Progenitor cell of endocrine pancreas (in vitro differentiated cells): ENCODE measurements around the gene EGFR. TPM values are rescaled to one million over a fixed set of nuclear protein-coding genes. Genes with fewer than 3 reads are reported as not detected.

Experiments
- DNase-seq: peaks from one replicate; pipeline ENCODE4 v3.0.0; 2021; ENCODE audit warnings: low spot score; ENCODE audit not compliant: unreplicated experiment
- H3K27ac Mint-ChIP-seq: 2 replicates; pipeline ENCODE4 v1.8.0; 2021; ENCODE audit warnings: mild to moderate bottlenecking, moderate library complexity, mixed read lengths
- H3K27me3 Mint-ChIP-seq: 2 replicates; pipeline ENCODE4 v1.8.0; 2021; ENCODE audit warnings: mixed read lengths
- H3K36me3 Mint-ChIP-seq: 2 replicates; pipeline ENCODE4 v1.8.0; 2022; ENCODE audit warnings: mixed read lengths; ENCODE audit not compliant: insufficient read depth
- H3K4me1 Mint-ChIP-seq: 2 replicates; pipeline ENCODE4 v1.8.0; 2021; ENCODE audit warnings: low read depth, mixed read lengths
- H3K4me3 Mint-ChIP-seq: 2 replicates; pipeline ENCODE4 v1.8.0; 2021; ENCODE audit warnings: low read depth, mild to moderate bottlenecking, moderate library complexity, mixed read lengths
- H3K9me3 Mint-ChIP-seq: 2 replicates; pipeline ENCODE4 v1.8.0; 2021; ENCODE audit warnings: low read depth, mixed read lengths
- total RNA-seq: library from RNA; stranded (reverse); gene quantifications from 2 replicates; pipeline ENCODE4 v1.2.1, GENCODE V29; 2021
- TF ChIP-seq, protein P1 (sequence below): fragments of 200-600 bp; sonication (generic); IDR thresholded peaks from one replicate; pipeline ENCODE4 v1.5.0; 2021; ENCODE audit warnings: antibody characterized with exemption, mild to moderate bottlenecking; ENCODE audit not compliant: unreplicated experiment

The EGFR gene
- total RNA-seq, 1 donor from 2014 or later: 43.8 TPM

DNA sequence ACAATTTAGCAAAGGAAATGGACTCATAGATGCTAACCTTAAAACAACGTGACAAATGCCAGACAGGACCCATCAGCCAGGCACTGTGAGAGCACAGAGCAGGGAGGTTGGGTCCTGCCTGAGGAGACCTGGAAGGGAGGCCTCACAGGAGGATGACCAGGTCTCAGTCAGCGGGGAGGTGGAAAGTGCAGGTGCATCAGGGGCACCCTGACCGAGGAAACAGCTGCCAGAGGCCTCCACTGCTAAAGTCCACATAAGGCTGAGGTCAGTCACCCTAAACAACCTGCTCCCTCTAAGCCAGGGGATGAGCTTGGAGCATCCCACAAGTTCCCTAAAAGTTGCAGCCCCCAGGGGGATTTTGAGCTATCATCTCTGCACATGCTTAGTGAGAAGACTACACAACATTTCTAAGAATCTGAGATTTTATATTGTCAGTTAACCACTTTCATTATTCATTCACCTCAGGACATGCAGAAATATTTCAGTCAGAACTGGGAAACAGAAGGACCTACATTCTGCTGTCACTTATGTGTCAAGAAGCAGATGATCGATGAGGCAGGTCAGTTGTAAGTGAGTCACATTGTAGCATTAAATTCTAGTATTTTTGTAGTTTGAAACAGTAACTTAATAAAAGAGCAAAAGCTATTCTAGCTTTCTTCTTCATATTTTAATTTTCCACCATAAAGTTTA lies 188.8 kb downstream of the EGFR start:
- H3K4me1 Mint-ChIP-seq: peaks cover 5% of the 10 kb centered on the region
- no peak for DNase-seq
- TF ChIP-seq, protein P1, sequence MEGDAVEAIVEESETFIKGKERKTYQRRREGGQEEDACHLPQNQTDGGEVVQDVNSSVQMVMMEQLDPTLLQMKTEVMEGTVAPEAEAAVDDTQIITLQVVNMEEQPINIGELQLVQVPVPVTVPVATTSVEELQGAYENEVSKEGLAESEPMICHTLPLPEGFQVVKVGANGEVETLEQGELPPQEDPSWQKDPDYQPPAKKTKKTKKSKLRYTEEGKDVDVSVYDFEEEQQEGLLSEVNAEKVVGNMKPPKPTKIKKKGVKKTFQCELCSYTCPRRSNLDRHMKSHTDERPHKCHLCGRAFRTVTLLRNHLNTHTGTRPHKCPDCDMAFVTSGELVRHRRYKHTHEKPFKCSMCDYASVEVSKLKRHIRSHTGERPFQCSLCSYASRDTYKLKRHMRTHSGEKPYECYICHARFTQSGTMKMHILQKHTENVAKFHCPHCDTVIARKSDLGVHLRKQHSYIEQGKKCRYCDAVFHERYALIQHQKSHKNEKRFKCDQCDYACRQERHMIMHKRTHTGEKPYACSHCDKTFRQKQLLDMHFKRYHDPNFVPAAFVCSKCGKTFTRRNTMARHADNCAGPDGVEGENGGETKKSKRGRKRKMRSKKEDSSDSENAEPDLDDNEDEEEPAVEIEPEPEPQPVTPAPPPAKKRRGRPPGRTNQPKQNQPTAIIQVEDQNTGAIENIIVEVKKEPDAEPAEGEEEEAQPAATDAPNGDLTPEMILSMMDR: no peak
- H3K9me3 Mint-ChIP-seq: no peaks in the 10 kb centered on the region
- H3K36me3 Mint-ChIP-seq: peaks cover 13% of the 10 kb centered on the region
- H3K4me3 Mint-ChIP-seq: no peak overlapping the region
- no peaks in the 10 kb centered on the region for H3K27me3 Mint-ChIP-seq
- H3K27ac Mint-ChIP-seq: no peak overlapping the region

DNA sequence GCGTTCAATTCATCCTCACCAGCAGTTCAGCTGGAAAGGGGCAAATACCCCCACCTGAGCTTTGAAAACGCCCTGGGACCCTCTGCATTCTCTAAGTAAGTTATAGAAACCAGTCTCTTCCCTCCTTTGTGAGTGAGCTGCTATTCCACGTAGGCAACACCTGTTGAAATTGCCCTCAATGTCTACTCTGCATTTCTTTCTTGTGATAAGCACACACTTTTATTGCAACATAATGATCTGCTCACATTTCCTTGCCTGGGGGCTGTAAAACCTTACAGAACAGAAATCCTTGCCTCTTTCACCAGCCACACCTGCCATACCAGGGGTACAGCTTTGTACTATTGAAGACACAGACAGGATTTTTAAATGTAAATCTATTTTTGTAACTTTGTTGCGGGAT lies 190.5 kb downstream of the EGFR start:
- no peak for DNase-seq
- peaks cover 13% of the 10 kb centered on the region for H3K36me3 Mint-ChIP-seq
- peak overlapping the region; percentile 2 for H3K27ac Mint-ChIP-seq
- H3K4me1 Mint-ChIP-seq: peaks cover 5% of the 10 kb centered on the region
- no peak overlapping the region for H3K4me3 Mint-ChIP-seq
- no peaks in the 10 kb centered on the region for H3K9me3 Mint-ChIP-seq
- TF ChIP-seq, protein P1: no peak
- H3K27me3 Mint-ChIP-seq: no peaks in the 10 kb centered on the region

- peaks cover 13% of the 10 kb centered on the region for H3K36me3 Mint-ChIP-seq
- no peak overlapping the region for H3K4me3 Mint-ChIP-seq
- H3K27ac Mint-ChIP-seq: no peak overlapping the region
- DNase-seq: no peak
- peaks cover 5% of the 10 kb centered on the region for H3K4me1 Mint-ChIP-seq
- no peaks in the 10 kb centered on the region for H3K27me3 Mint-ChIP-seq
- TF ChIP-seq, protein P1: no peak
- no peaks in the 10 kb centered on the region for H3K9me3 Mint-ChIP-seq
Measured at GRCh38 chr7:55210176-55210575, 191.4 kb downstream of the EGFR start.

- H3K27ac Mint-ChIP-seq: no peak overlapping the region
- H3K36me3 Mint-ChIP-seq: peaks cover 13% of the 10 kb centered on the region
- H3K27me3 Mint-ChIP-seq: no peaks in the 10 kb centered on the region
- TF ChIP-seq, protein P1: no peak
- no peaks in the 10 kb centered on the region for H3K9me3 Mint-ChIP-seq
- peaks cover 5% of the 10 kb centered on the region for H3K4me1 Mint-ChIP-seq
- DNase-seq: no peak
- no peak overlapping the region for H3K4me3 Mint-ChIP-seq
Measured at GRCh38 chr7:55210716-55211115, 191.9 kb downstream of the EGFR start.

GRCh38 chr7:55211726-55212125 lies 192.9 kb downstream of the EGFR start:
- no peak for DNase-seq
- Mint-ChIP-seq H3K36me3 (peaks cover 5% of the 10 kb centered on the region), H3K4me3 (no peak overlapping the region), H3K9me3 (no peaks in the 10 kb centered on the region), H3K27ac (no peak overlapping the region), H3K27me3 (no peaks in the 10 kb centered on the region), H3K4me1 (peaks cover 5% of the 10 kb centered on the region)
- TF ChIP-seq, protein P1: no peak
